ENCODE measurements around the gene LHX8. TPM values are rescaled to one million over a fixed set of nuclear protein-coding genes. Genes with fewer than 3 reads are reported as not detected.

The LHX8 gene
- not detected for total RNA-seq
- polyA plus RNA-seq: not detected
- long read RNA-seq, donor 1: 0 reads
- long read RNA-seq, donor 2: 0 reads
- long read RNA-seq, donor 3: 0 reads

DNA sequence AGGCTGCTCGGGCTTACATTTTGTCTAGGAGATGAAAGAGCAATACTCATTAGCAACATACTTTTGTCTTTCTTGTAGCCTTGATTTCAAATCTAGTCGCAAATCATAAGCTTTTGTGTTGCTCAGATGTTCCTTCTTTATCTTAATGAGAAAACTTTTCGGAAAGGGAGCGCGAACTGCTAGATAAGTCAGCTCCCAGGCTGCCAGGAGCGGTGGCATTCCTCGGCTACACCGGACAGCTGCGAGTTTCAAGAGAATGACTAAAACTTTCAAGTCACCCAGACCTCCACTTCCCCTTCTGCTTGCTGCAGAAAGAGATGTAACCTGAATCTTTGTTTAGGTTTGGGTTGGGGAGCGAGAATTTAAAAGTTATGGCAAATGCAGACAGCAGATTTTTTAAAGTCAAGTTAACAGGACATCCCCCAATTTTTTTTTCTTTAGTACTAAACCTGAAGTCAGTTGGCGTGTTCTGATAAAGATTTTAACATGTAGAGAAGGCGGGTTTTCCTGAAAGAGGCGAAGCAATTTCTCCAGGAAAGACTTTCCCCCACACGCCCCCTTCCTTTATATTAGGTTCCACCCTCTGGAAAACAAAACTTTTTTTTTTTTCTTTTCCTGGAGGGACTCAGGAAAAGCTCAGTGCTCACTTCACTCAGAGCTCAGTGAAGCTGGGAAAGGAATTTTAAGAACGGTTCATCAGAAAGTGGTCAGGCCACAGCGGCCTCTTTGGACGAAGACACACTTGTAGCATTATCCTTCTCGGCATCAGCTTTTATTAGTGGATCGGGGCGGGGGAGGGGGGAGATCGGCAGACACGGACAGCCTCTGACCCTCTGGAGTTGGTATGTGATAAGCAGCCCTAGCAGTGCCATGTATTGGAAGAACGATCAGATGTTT lies at the start of gene LHX8:
LHX8 (plus strand) TSS at position 639 of the 897 bp plus-strand sequence. CDS start 2,227 bp downstream, outside the sequence.
- TF ChIP-seq, protein P1, sequence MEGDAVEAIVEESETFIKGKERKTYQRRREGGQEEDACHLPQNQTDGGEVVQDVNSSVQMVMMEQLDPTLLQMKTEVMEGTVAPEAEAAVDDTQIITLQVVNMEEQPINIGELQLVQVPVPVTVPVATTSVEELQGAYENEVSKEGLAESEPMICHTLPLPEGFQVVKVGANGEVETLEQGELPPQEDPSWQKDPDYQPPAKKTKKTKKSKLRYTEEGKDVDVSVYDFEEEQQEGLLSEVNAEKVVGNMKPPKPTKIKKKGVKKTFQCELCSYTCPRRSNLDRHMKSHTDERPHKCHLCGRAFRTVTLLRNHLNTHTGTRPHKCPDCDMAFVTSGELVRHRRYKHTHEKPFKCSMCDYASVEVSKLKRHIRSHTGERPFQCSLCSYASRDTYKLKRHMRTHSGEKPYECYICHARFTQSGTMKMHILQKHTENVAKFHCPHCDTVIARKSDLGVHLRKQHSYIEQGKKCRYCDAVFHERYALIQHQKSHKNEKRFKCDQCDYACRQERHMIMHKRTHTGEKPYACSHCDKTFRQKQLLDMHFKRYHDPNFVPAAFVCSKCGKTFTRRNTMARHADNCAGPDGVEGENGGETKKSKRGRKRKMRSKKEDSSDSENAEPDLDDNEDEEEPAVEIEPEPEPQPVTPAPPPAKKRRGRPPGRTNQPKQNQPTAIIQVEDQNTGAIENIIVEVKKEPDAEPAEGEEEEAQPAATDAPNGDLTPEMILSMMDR (IDR thresholded peaks at IDR 0.05): no peak
- H3K4me1 ChIP-seq: peaks cover 3 to 37% (median 21%) of the 10 kb centered on the region in 9 donors
- H3K36me3 ChIP-seq: no peaks in the 10 kb centered on the region
- peak within 1 kb of the TSS in 8 of 10 donors; percentile 4 to 42 (median 34) for H3K4me3 ChIP-seq
- no peak for DNase-seq
- WGBS, 2 donors: 8 to 9% methylated on average over 23 of the region's 23 CpGs
- intact Hi-C loops (cut with DNase I): no loop called here
- H3K27me3 ChIP-seq: peaks cover 51 to 100% (median 100%) of the 10 kb centered on the region in 7 donors
- no peak within 1 kb of the TSS for H3K27ac ChIP-seq
- no peaks in the 10 kb centered on the region for H3K9me3 ChIP-seq
- no peak for ATAC-seq

DNA sequence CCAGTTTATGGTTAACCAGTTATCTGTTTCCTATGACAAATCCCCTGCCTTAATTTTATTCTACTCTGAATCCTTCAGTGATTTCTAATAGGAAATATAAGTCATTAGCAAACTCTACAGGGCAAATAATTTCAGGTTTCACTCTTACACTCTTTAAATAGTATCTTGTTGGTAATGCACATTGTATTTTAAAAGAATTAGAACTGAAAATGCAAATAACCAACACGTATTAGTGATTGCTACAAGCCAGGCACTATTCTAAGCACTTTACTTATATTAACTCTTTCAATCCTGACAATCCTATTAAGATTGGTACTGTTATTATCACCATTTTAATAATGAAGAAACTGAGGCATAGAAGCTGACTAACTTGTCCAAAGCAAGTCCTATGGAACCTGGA lies 48.3 kb upstream of the LHX8 start:
- peaks cover 0 to 5% (median 0%) of the 10 kb centered on the region in 11 donors for H3K9me3 ChIP-seq
- no peaks in the 10 kb centered on the region for H3K27me3 ChIP-seq
- WGBS, 2 donors: 41 to 47% methylated on average over 1 of the region's 1 CpG
- TF ChIP-seq, protein P1 (IDR thresholded peaks at IDR 0.05): no peak
- no peak overlapping the region for H3K4me3 ChIP-seq
- intact Hi-C loops (cut with DNase I): no loop called here
- H3K36me3 ChIP-seq: no peaks in the 10 kb centered on the region
- DNase-seq: no peak
- H3K4me1 ChIP-seq: no peaks in the 10 kb centered on the region
- no peak overlapping the region for H3K27ac ChIP-seq
- ATAC-seq: no peak

DNA sequence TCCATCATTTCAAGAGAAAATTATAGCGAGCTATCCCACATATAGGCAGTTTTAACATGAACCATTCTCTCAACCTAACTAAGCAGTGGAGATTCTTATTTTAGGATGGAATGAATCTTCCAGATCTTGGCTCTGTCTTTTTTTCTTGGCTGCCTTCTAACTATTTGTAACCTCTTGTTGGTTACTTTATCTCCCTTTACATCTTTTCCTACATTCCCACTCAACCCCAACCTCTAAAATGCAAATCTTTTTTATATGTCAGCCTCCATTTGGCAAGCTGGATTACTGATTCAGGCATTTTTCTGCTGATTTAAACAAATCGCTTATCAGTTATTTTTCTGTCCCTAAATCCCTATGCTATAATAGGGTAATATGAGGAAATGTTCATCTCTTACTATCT lies 46.9 kb upstream of the LHX8 start:
- 83 to 88% methylated on average over 2 of the region's 2 CpGs for WGBS, 2 donors
- TF ChIP-seq, protein P1 (IDR thresholded peaks at IDR 0.05): no peak
- DNase-seq (no peak), ATAC-seq (no peak)
- intact Hi-C loops (cut with DNase I): no loop called here
- H3K4me1 ChIP-seq: no peaks in the 10 kb centered on the region
- no peaks in the 10 kb centered on the region for H3K36me3 ChIP-seq
- H3K27me3 ChIP-seq: no peaks in the 10 kb centered on the region
- peaks cover 0 to 5% (median 0%) of the 10 kb centered on the region in 11 donors for H3K9me3 ChIP-seq
- no peak overlapping the region for H3K4me3 ChIP-seq
- no peak overlapping the region for H3K27ac ChIP-seq

DNA sequence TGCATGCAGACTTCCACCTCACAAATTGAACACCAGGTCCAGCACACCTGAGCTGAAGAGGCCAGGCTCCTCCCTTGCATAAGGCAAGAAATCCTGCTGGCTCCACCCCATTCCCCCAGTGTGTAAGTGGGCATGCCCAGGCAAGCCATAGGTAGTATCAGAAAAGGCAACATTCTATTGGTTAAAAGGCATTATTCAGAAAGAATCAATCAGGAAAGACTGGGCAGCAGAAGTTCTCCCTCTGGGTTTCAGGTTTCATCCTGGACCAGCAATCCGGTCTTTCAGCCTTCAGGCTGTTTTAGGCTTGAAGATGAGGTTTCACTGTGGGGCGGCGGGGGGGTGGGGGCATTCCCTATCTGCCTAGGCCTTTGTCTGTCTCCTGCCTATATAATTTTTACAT lies 42.0 kb upstream of the LHX8 start:
- Histone ChIP-seq H3K4me3 (no peak overlapping the region), H3K9me3 (peaks cover 0 to 9% (median 0%) of the 10 kb centered on the region in 11 donors), H3K36me3 (no peaks in the 10 kb centered on the region), H3K27me3 (no peaks in the 10 kb centered on the region), H3K27ac (no peak overlapping the region), H3K4me1 (no peaks in the 10 kb centered on the region)
- ATAC-seq (no peak), DNase-seq (no peak)
- intact Hi-C loops (cut with DNase I): no loop called here
- WGBS, 2 donors: 65 to 72% methylated on average over 3 of the region's 3 CpGs
- TF ChIP-seq, protein P1 (IDR thresholded peaks at IDR 0.05): no peak

Measured in heart right ventricle (tissue), 16 donors.